NCI-H187 (cell line): ENCODE measurements around the gene ARFGEF3.
"Not testable (repeated sequence)": the region's sequence is repeated elsewhere in the genome, so short reads cannot be mapped to it uniquely, and the experiment has no call there.

Source experiments
- DNase-seq, 2 experiments: peaks; one replicate each; lab custom pipeline; 2025; lab: John Stamatoyannopoulos, UW

The ARFGEF3 gene

DNA sequence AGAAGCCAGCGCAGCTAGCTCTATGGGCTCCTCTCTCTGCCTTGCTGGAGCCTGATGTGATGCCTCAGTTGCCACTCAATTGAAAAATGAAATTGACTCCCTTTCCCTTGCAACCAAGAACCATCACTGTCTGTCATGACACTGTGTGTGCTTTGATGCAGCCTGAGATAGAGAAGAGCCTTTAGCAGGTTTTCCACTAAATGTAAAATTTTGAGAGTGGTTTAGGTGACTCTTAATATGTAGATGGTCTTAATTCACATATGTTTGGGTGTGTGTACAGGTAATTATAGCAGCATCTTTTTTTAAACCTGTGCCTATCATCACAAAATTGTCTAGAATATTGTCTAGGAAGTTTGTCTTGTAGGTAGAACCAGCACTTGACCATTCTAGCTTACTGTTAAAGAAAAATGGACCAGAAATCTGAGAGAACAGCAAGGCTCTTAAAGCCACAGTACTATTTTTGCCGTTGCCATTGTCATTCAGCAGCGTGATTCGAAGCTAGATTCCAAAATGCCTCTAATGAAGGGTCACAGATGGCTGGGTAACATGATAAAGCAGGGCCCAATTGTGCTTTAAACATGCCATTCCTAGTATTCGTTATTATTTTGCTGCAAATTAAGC lies 1.3 kb downstream of the ARFGEF3 start:
- peak in 1 of 2 experiments; percentile 1 for DNase-seq

DNA sequence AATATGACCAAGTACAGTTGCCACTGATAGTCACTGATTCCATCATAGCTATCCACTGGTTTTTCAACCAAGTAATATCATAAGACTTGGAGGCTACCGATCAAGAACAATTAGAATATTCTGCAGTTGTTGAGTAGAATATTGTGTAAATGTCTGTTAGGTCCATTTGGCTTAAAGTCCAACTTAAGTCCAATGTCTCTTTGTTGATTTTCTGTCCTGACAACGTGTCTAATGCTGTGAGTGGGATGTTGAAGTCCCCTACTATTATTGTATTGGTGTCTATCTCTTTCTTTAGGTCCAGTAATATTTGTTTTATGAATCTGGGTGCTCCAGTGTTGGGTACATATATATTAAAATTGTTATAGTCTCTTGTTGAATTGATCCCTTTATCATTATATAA lies 13.9 kb downstream of the ARFGEF3 start:
- no peak for DNase-seq

DNA sequence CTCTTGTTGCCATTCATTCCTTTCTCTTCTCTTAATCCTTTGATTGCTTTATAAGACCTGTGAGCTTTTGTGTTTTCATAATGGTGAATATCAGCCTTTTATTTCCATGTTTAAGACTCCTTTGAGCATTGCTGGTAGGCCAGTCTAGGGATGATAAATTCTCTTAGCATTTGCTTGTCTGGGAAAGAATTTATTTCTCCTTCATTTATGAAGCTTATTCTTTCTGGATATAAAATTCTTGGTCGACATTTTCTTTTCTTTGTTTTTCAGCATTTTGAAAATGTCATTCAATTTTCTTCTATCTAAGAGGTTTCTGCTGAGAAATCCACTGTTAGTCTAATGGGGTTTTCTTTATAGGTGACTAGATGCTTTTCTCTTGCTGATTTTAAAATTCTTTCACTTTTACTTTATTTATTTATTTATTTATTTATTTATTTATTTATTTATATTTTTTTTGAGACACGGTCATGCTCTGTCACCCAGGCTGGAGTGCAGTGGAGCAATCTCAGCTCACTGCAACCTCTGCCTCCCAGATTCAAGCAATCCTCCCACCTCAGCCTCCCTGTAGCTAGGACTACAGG lies 15.0 kb downstream of the ARFGEF3 start:
- no peak for DNase-seq

DNA sequence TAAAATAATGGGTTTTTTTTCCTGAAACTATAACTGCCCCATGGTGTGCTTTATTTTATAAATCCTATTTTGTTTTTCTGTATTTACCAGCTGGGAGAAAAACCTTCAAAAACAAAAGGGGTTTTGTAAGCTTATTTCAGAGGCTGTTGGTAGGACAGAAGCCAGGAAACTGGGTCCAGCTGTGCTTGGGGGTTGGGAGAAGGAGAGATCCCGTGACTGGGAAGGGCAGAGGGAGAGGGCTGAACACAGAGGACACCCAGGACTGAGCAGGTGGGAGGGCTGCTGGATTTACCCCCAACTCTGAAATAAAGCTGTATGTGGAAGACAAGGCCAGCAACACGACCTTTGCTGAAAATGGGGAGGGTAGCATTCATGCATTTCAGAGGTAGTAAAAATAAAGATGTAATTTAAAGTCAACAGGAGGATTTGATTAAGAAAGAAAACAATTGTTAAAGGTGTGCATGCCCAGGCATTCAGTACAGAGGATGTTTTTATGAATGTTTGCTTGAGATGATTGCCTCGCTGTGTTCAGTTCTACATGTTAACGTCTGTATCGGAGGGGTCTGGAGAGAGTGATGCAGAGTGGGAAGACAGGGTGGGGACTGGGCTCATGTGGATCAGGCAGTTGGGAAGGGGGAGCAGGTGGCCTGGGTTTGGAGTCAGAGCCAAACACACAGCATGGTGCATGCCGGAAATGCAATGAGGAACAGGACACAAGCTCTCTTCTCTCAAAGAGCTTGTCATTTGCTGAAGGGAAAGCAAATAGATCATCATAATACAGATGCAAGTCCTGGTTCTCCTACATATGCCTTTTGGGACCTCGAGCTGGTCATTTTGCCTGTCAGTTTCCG lies 21.4 kb downstream of the ARFGEF3 start:
- DNase-seq = no peak

DNA sequence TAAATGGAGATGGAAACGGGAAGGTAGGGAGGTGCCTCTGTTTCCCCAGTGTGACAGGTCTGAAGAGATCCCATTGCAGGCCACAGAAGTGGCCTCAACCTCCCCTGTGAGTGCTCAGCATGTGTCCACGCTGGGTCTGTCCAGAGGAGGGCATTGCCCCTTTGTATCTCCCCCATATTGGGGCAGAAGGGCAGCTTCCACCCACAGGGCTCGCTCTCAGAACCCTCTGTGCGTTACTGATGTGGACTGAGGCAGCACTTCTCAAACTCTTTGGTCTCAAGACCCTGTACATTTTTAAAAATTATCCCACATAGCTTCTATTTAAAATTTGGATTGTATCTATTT lies 22.0 kb downstream of the ARFGEF3 start:
- DNase-seq = no peak

DNA sequence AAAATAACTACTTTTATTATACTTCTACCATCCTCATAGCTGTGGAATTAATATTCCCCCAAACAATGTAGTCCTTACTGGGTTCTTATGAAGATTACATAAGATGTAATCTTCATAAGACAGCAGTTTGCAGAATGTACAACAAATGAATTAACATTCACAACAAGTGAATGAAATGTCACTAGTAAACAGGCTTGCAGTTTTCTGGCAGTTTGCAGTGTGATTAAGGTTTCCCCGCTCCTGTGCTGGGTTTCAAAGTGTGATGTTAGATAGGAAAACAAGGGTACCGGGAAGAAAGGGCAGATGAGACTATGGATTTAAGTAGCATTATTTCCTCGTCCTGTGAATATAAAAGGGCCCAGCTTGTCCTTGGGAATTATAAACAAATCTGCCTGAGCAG lies 22.5 kb downstream of the ARFGEF3 start:
- no peak for DNase-seq

DNA sequence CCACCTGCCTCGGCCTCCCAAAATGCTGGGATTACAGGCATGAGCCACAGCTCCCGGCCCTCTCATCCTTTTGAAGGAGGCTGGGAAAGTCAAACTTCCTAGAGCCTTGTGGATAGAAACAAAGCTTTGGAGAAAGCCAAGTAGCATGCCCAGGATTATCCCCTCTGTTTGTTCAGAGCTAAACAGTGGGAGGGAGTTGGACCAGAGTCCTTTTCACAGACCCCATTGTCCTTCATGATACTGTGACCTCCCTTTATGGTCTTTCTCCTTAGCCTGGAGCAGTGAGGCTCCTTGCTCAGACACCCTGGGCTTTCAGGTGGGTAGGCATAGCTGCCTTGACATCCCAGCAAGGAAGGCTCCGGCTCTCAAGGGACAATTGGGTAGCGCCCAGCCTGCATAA lies 25.4 kb downstream of the ARFGEF3 start:
- no peak for DNase-seq

DNA sequence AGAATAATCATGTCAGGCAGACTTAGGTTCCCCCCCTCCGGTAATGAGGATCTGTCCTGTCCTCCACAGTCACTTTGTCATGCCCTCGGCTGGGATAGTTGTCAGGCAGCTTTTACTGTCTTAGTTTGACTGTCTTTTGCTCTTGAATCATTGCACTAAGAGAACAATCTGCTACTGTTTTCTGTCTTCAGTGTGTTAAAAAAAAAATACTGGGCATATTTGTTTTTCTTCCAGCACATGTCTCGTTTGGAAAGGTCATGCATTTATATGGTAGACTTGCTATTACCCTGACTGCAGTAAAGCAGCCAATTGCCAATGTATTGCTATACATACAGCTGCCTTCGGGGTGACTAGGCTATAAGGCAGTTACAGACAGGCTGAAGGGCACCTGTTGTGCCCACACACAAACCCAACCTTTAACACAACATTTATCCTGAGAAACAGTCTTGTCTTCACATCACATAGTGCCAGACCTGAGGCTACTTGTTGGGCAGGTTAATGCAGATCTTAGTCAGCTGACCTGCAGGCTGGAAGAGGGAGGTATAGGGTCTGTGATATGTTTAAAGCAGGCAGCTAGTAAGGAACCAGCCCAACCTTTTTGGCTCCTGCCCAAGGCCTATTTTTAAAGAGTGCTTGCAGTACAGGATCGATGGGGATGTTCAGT lies 26.7 kb downstream of the ARFGEF3 start:
- peak; percentile 69 to 73 for DNase-seq

DNA sequence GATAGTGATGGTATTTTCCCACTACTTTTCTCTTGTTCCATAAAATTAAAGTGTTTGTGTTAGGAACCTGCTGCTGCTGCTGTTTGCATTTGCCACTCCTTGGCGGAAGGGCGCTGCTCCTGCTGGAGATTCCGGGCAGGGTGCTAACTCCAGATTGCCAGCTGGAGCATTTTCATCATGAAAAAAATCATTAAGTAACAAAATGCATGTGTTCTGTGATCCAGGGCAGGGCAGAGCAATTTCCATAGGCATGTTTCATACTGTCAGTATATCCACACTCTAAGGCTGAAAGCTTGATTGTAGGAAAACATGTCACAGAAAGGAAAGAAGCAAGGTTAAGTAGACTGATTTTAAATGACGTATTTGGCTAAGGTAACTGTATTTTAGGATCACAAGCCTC lies 32.5 kb downstream of the ARFGEF3 start:
- no peak for DNase-seq

DNA sequence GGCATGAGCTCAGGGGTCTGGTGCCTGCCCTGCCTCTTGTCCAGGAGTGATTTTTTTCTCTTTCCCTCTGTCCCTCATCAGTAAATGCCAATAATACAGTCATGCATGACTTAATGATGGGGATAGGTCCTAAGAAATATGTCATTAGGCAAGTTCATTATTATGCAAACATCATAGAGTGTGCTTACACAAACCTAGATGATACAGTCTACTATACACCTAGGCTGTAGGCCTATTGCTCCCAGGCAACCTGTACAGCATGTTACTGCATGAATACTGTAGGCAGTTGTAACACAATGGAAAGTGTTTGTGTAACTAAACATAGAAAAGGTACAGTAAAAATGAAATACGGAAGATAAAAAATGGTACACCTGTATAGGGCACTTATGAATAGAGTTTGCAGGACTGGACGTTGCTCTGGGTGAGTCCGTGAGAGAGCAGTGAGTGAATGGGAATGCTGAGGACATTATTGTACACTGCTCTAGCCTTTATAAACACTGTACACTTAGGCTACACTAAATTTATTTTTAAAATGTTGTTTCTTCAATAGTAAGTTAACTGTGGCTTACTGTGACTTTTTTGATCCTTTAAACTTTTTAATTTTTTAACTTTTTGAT lies 34.5 kb downstream of the ARFGEF3 start:
- DNase-seq = no peak

DNA sequence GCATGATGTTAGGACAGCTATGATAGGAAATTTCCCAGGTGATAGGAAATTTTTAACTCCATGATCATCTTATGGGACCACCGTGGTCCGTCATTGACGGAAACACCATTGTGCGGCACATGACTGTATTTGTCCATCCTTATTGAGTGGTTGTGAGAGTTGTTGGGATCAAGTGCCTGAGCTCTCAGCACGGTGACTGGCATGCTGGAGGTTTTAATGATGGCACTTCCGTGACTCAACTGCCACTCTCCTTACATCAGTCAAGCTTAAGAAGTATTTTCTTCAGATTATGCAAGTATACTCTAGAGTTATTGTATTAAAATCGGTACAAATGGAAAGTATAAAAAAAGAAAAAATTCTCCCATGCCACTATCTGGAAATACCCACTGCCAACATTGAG lies 35.8 kb downstream of the ARFGEF3 start:
- no peak for DNase-seq

DNA sequence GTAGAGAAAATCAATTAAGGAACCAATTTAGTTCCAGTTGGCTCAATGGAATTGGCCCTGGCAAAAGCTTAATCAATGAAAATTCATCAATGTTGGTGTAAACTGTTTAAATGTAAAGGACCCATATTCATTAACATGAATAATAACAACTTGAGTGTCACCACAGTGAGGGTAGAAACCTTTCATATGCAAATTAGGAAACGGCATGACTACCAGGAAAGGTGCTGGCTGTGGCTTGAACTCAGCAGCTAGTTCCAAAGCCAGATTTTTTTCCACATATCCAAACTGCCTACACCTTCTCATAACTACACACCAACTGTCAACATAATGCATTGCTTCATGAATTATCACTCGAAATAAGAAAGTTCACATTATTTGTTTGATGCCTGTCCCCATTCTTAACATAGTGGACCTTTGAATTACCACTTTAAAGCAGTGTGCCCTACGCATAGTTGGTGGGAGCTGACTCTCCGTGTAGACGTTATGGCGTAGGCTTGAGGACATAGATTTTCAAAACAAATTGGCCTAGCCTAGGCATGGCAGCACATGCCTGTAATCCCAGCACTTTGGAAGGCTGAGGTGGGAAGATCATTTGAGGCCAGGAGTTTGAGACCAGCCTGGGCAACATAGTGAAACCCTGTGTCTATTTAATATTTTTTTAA lies 36.8 kb downstream of the ARFGEF3 start:
- DNase-seq = no peak

DNA sequence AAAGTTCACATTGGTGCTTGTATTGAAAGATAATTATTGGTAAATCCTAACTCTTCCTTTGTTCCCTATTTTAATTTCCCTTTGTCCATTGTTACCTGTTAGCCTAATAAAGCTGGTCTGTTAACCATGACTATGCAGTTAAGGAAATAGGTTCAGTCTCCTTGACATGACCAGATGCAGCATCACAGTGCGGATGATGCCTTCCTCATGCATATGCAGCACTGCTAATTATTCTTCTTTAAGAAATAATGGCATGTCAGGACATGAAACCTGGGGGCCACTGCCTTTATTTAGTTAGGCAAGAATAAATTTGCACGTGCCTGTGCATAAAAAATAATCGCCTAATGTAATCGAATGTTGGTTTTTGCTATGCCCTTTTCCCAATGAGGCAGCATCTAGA lies 40.1 kb downstream of the ARFGEF3 start:
- no peak for DNase-seq

DNA sequence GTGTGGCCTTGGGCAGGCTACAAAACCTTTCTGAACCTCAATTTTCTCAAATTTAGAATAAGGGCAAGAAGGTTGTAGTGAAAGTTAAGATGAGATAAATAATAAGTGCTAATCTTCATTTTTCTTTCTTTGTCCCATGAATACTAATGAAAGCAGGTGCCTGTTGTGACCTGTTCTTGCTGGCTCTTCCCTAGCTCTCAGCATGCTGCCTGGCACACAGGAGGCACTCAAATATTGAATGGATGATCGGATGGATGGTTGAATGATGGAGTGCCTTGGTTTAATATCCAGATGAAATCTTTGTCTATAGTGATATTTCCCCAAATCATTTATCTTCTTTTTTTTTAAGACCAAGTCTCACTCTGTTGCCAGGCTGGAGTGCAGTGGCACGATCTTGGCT lies 41.6 kb downstream of the ARFGEF3 start:
- no peak for DNase-seq

DNA sequence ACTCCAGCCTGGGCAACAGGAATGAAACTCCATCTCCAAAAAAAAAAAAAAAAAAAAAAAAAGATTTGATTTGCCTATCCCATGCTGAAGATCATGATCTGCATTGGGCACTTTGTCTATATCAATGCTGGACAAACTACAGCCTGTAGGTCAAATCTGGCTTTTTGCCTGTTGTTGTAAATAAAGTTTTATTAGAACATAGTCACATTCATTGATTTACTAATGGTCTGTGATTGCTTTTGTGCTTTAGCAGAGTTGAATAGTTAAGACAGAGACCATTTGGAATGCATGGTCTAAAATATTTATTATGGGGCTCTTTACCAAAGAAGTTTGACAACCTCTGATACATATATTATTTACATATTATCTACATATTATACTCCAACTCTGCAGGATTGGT lies 42.6 kb downstream of the ARFGEF3 start:
- no peak for DNase-seq

DNA sequence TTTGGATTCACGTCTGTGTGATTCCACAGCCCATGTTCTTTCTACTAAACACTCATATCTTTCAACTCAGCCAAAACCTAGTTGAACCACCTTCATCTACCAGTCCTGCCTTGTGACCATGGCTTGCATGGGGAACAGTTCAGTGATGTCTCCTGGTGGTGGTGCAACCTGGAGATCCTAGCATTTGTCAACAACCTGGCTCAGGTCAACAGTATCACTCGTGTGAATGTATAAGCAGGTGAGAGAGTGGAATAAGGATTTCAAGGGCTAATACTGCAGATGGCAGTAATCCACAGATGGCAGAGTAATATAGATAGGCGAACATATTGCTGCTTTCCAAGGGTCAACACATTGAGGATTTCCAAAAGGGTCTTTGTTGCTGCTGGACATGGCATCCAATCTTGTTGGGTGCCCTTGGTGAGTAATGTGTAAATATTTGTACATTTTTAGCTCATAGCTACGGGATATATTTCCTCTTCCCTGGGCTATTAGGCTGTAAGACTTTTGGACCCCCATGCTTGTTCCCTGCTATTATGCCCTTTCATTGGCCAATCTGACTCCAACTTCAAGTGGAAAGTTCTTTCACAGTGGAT lies 43.1 kb downstream of the ARFGEF3 start:
- no peak for DNase-seq

DNA sequence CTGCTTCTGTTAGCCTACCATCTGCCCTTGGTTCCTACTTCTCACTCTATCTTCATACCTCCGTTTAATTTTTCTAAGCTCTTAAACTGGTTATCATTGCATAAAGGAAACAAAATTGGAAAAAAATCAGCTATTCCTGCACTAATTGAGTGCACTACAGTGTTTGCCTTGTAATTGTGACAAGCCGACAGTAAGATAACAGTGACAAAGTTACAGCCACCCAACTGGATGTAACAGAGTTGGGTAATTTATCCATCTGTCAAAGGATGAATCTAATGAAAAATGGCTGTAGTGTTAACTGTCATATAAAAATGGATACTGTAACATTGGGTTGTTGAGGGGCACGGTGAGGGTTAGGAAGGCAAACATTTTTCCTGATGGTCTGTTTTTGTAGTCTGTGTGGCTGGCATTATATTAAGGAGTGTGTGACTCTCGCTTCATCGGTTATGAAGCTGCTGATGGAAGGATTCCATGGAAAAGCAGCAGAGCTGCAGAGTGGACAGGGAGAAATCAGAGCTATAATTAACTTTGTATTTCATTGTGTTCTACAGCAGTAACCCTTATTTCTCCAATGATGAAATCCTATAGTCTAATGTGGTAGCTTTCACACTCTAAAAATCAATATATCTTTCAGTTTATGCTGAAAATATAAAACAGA lies 43.8 kb downstream of the ARFGEF3 start:
- DNase-seq = no peak

DNA sequence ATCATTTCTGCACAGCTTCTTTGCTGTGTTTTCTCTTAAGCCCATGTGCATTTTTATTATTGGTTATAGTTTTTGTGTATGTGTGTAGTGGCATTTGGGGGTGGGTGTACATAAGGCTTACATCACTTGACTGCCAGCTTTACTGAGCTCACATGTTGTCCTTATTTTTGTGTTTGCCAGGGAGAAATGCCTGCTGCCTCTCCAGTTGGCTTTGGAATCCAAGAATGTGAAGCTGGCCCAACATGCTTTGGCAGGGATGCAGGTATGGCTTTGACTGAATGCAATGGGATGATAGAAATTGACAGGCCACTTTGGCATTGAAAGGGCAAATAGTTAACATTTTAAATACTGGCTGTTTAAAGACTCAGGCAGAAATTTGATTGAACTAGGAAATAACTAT lies 45.1 kb downstream of the ARFGEF3 start:
- DNase-seq = no peak

DNA sequence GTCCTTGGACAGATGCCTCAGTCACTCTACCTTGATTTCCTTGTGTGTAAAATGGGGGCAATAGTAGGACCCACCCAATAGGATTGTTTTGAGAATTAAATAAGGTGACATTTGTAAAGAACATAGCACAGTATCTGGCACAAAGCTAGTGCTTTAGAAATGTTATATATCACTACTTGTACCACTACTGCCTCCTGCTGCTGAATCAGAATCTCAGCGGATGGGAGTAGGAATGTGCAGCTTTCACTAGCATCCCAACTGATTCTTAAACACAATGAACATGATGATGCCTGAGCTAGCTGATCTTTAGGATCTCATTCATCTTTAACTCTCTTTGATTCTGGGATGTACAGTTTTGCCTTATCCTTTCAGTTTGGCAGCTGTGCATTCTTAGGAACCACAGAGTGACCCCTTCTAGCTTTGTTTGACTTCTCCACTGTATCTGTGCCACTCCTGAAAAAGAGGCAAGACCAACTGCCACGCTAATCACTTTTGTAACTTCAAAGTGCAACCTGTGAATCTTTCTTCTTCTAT lies 49.4 kb downstream of the ARFGEF3 start:
- DNase-seq = no peak

DNA sequence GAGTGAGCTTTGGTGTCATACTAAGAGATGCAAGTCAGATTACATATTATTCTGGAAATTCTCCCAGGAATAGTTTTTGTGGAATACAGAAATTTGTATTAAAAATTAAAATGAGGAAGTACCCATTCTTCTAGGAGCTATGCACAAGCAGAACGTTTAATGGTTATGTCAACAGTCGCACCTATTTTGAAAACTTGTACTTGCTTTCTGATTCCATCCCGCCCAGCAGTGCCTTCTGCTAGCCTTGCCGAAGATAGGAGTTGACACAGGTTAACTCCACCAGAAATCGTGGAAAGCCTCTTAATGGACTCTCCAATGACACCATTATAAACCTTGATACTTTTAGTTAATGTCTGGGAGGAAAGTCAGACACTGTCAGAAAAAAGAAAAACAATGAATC lies 49.9 kb downstream of the ARFGEF3 start:
- no peak for DNase-seq

DNA sequence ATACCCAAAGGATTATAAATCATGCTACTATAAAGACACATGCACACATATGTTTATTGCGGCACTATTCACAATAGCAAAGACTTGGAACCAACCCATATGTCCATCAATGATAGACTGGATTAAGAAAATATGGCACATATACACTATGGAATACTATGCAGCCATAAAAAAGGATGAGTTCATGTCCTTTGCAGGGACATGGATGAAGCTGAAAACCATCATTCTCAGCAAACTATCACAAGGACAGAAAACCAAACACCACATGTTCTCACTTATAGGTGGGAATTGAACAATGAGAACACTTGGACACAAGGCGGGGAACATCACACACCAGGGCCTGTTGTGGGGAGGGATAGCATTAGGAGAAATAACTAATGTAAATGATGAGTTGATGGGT lies 50.8 kb downstream of the ARFGEF3 start:
- DNase-seq = not testable (repeated sequence)
